Measurements from ENCODE around the gene SLC7A8.

The SLC7A8 gene

DNA sequence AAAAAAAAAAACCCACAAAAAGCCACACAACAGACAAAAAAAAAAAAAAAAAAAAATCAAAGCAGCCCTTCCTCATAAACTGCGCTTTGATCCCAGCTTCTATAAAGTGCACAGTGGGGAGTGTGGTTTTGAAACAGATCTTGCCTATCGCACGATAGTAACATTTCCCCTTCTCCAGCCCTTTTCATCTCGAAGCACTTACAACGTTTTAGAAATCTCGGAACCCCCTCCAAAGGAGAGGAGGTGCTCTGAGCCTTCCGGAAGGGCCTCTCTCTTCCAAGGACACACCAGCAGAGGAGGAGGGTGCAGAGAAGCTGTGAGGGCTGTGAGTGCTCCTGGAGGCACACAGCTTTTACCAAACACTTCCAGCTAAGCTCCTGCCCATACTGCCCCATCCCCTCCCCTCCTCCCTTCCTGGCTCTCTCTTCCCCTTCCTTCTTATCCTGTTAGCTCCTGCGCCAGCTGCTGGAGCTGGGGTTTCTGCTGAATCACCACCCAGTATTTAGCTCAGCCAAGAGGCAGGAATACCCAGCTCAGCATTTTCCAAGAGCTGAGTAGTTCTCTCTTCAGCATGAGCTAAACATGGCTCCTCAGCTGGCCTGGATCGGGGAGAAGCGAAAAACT is 28.4 kb downstream of the SLC7A8 start:
- DNase-seq: peak; percentile 81

- DNase-seq: peak; percentile 49
These were observed 29.3 kb downstream of the SLC7A8 start for GRCh38 chr14:23153851-23154796.

DNA sequence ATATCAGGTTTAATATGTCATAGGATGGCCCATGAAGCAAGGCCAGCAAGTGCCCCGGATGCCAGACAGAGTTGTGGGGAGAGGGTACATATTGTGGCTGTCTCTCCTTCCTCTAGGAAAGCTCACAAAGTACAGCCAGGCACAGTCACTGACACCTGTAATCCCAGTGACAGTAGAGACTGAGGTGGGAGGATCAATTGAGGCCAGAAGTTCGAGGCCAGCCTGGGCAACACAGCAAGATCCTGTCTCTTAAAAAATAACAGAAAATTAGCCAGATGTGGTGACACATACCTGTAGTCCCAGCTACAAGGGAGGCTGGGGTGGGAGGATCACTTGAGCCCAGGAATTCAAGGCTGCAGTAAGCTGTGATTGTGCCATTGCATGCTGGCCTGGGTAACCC is 32.1 kb downstream of the SLC7A8 start:
- DNase-seq: no peak

GRCh38 chr14:23149745-23150144 is 33.7 kb downstream of the SLC7A8 start:
- no peak for DNase-seq

DNA sequence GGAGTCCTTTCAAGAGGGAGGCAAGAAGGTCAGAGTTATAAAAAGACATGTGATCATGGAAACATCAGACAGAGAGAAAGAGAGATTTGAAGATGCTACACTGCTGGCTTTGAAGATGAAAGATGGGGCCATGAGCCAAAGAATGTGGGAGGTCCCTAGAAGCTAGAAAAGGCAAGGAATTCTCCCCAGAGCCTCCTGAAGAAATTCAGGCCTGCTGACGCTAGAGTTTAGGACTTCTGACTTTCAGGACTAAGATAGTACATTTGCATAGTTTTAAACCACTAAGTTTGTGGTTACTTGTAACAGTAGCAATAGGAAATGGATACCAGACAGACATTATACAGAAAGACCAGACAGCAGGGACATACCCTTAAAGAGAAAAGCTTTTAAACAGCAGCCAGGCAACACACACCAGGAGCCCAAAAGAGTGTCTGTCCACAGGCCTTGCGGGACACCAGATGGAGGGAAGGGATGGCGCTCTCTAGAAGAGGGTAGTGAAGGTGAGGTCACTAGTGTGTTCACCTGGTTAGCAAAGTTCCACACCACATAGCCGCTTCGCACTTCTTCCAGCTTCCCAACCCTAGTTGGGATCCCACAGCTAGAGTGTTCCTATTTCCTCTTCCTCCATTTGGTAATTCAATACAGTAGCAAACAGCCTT is 34.7 kb downstream of the SLC7A8 start:
- DNase-seq: no peak

DNA sequence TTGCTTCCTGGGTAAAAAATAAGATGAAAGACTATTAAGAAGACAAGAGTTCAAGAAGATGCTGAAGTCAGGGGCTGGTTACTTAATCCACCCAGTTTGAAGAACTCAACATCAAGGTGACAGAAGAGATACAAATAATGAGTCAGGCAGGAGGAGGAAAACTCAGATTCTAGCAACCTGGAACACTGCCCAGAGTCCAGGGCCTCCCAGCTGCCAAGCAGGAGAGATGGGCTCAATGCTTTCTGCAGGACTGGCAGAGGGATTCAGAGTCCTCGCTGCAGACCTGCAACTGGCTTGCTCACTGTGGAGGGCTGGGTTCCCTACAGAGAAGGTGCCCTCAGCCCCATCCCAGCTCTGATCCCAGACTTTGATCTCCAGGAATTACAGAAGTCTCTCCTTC is 35.8 kb downstream of the SLC7A8 start:
- no peak for DNase-seq

DNA sequence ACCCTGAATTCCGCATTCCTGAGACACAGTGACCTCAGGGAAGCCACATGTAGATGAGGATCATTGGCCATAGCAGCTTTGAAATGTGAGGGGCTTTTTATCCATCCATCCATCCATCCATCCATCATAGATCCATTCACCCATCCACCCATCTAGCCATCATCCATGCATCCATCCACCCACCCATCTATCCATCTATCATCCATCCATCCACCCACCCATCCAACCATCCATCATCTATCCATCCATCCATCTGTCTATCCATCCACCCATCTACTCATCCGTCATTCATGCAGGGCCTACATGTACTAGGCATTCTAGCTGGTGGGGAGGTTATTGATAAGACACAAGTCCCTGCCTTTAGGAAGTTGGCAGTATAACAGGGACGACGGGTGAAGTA is 36.5 kb downstream of the SLC7A8 start:
- no peak for DNase-seq

GRCh38 chr14:23146351-23146910 is 37.0 kb downstream of the SLC7A8 start:
- no peak for DNase-seq

DNA sequence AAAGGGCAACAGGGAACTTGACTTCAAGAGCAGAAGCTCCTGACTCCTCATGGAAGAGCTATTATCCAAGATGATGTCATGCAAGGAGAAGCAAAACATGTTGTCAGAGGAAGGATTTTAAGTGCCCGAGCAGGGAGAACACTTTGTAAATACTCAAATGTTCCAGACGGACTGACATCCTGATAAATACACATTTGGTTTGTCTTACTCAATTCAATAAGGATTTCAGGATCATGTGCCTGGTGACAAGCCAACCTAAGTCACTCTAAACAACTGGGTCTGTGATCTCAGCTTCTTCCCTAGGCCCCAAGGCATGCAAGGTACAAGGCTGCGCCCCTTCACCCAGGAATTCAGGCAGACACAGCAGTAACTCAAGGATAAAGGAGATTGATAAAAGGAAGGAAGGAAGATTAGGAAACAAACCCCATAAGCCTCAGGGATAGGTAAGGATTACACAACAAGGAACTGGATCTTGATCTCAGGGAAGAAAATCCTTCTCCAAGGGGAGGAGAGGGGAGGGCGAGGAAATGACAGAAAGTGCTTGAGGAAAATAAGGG is 37.6 kb downstream of the SLC7A8 start:
- DNase-seq: no peak

- no peak for DNase-seq
These were observed 39.5 kb downstream of the SLC7A8 start for GRCh38 chr14:23143911-23144310.

DNA sequence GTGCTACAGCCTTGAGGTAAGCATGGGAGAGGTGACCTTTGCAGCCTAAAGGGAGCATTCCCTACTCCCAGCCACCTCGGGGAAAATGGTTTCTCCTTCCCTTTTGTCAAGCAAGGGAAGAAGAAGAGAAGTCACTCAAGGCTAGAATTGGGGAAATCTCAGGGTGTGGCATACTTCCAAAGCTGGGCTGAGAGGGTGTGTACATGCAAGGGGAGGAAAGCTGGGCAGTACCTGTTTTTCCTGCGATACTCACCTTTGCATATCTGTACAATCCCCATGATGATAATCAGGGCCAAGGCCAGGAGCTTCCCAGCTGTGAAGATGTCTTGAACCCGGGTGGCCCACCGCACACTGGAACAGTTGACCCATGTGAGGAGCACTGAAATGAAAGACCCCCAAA is 40.6 kb downstream of the SLC7A8 start:
- DNase-seq: no peak

- DNase-seq: peak; percentile 85
These were observed 41.6 kb downstream of the SLC7A8 start for GRCh38 chr14:23141706-23142444.

- DNase-seq: no peak
These were observed 43.1 kb downstream of the SLC7A8 start for GRCh38 chr14:23140371-23140770.

- DNase-seq: no peak
These were observed 43.6 kb downstream of the SLC7A8 start for GRCh38 chr14:23139874-23140273.

- DNase-seq: no peak
These were observed 45.5 kb downstream of the SLC7A8 start for GRCh38 chr14:23137813-23138535.

GRCh38 chr14:23137192-23137812 is 46.2 kb downstream of the SLC7A8 start:
- DNase-seq: no peak

GRCh38 chr14:23136566-23137133 is 46.8 kb downstream of the SLC7A8 start:
- no peak for DNase-seq

GRCh38 chr14:23132970-23133369 is 50.5 kb downstream of the SLC7A8 start:
- no peak for DNase-seq

DNA sequence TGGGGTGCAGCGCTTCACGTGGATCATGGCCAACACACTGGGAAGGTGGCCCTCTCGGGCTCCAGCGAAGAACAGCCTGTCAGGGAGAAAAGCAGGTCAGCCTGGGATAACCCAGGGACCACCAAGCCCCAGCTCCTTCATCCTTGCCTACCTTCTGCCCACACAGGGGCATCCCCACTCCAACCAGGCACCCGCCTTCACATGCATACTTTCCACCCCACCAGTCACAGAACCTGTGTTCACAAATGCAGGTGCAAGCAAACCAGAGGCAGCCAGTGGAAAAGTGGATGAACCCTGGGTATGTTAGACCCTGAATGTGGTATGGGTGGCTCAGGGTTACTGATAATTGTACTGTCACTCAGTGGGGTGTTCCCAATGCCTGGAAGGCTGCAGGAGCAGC is 52.0 kb downstream of the SLC7A8 start:
- no peak for DNase-seq

- DNase-seq: no peak
These were observed 52.6 kb downstream of the SLC7A8 start for GRCh38 chr14:23130871-23131270.

- no peak for DNase-seq
These were observed 53.6 kb downstream of the SLC7A8 start for GRCh38 chr14:23129759-23130316.
